Liver (tissue), 3 donors: ENCODE data around the gene ZDHHC11B.
"Not testable (repeated sequence)": the region's sequence is repeated elsewhere in the genome, so short reads cannot be mapped to it uniquely, and the experiment has no call there.

Experiments
- ATF3 ChIP-seq: IDR thresholded peaks from 2 replicates; pipeline ENCODE4 v1.6.1; 2016; ENCODE audit warnings: antibody characterized with exemption
- CTCF ChIP-seq: fragments of 150-350 bp; IDR thresholded peaks from 2 replicates; pipeline ENCODE4 v1.5.1; 2017; ENCODE audit warnings: improper control_type of control experiment, low read depth, low read length; ENCODE audit not compliant: missing input control
- FOXA1 ChIP-seq: IDR thresholded peaks from 2 replicates; pipeline ENCODE4 v1.6.1; 2016; ENCODE audit warnings: antibody characterized with exemption
- GABPA ChIP-seq, 2 donors: IDR thresholded peaks in 1 of 2; conservative IDR thresholded peaks in 1 of 2; 2 replicates each; pipeline ENCODE4 v1.6.1; 2016; ENCODE audit warnings: antibody characterized with exemption in 2 of 2, mild to moderate bottlenecking in 1 of 2, moderate library complexity in 1 of 2
- JUND ChIP-seq, 2 donors: IDR thresholded peaks; 2 replicates each; pipeline ENCODE4 v1.6.1; 2016; ENCODE audit warnings: antibody characterized with exemption in 2 of 2
- MAX ChIP-seq: IDR thresholded peaks from 2 replicates; pipeline ENCODE4 v1.6.1; 2016; ENCODE audit warnings: antibody characterized with exemption
- NR2F2 ChIP-seq: IDR thresholded peaks from 2 replicates; pipeline ENCODE4 v1.6.1; 2016; ENCODE audit warnings: antibody characterized with exemption
- RAD21 ChIP-seq, 2 donors: IDR thresholded peaks; 2 replicates each; pipeline ENCODE4 v1.6.1; 2016; ENCODE audit warnings: antibody characterized with exemption in 2 of 2, mild to moderate bottlenecking in 2 of 2
- REST ChIP-seq: IDR thresholded peaks from 2 replicates; pipeline ENCODE4 v1.6.1; 2016; ENCODE audit warnings: antibody characterized with exemption, mild to moderate bottlenecking
- SP1 ChIP-seq: IDR thresholded peaks from 2 replicates; pipeline ENCODE4 v1.6.1; 2018; ENCODE audit warnings: antibody characterized with exemption, mild to moderate bottlenecking
- TAF1 ChIP-seq: conservative IDR thresholded peaks from 2 replicates; pipeline ENCODE4 v1.6.1; 2016; ENCODE audit warnings: antibody characterized with exemption, mild to moderate bottlenecking
- YY1 ChIP-seq: IDR thresholded peaks from 2 replicates; pipeline ENCODE4 v1.6.1; 2016; ENCODE audit warnings: antibody characterized with exemption, mild to moderate bottlenecking
- donor health status: healthy.
- donor health status: healthy.

GRCh38 chr5:778421-778820 is 6.1 kb downstream of the ZDHHC11B start:
- TF ChIP-seq YY1; CTCF; SP1; NR2F2; MAX; REST; ATF3; GABPA (IDR thresholded peaks at IDR 0.05 in 1 of 2, conservative IDR thresholded peaks at IDR 0.05 in 1 of 2); JUND (IDR thresholded peaks at IDR 0.05); TAF1; RAD21 (IDR thresholded peaks at IDR 0.05); FOXA1: not testable (repeated sequence)
